ENCODE results near the gene DGKZ.

DGKZ gene

GRCh38 chr11:46427364-46427763, 80.1 kb downstream of the DGKZ start:
- no peak for DNase-seq (ENCODE audit: low read depth in 2 of 3, low spot score in 1 of 3)

GRCh38 chr11:46429717-46430116, 82.5 kb downstream of the DGKZ start:
- no peak for DNase-seq (ENCODE audit: low read depth in 2 of 3, low spot score in 1 of 3)
